PC-3 (cell line): Measurements from ENCODE around the gene ST3GAL4.
A peak's percentile ranks its signal among the peaks of the same experiment; 100 is the strongest.

Experiments used
- CTCF ChIP-seq: fragments of 300-600 bp; sonication (generic); conservative IDR thresholded peaks from 2 replicates; pipeline ENCODE4 v1.5.1; 2017; ENCODE audit warnings: antibody characterized with exemption, low read depth, mild to moderate bottlenecking, low read length
- EZH2 ChIP-seq: fragments of 300-600 bp; sonication (generic); IDR thresholded peaks from one replicate; pipeline ENCODE4 v1.6.1; 2017; ENCODE audit warnings: antibody characterized with exemption, mild to moderate bottlenecking, low read length; ENCODE audit not compliant: unreplicated experiment
- EZH2phosphoT487 ChIP-seq: fragments of 300-600 bp; sonication (generic); IDR thresholded peaks from 2 replicates; pipeline ENCODE4 v1.6.1; 2018; ENCODE audit warnings: mild to moderate bottlenecking, antibody characterized with exemption, low read length, borderline replicate concordance

GRCh38 chr11:126411971-126412381, 56.5 kb downstream of the ST3GAL4 start:
- TF ChIP-seq CTCF (0 out of 2 replicates have a peak, but pooled peaks have one; percentile 16), EZH2 (no peak), EZH2phosphoT487 (no peak)
